Nephron progenitor cell (in vitro differentiated cells): Measurements from ENCODE around the gene ZBTB24.

Source experiments
- DNase-seq: peaks from one replicate; pipeline ENCODE4 v3.0.0; 2021
- H3K27ac Mint-ChIP-seq: 2 replicates; pipeline ENCODE4 v1.8.0; 2021; ENCODE audit warnings: mild to moderate bottlenecking, moderate library complexity, mixed read lengths
- H3K27me3 Mint-ChIP-seq: 2 replicates; pipeline ENCODE4 v1.8.0; 2021; ENCODE audit warnings: mild to moderate bottlenecking, low read depth, mixed read lengths; ENCODE audit not compliant: poor library complexity
- H3K36me3 Mint-ChIP-seq: 2 replicates; pipeline ENCODE4 v1.8.0; 2021; ENCODE audit warnings: low read depth, mixed read lengths
- H3K4me1 Mint-ChIP-seq: 2 replicates; pipeline ENCODE4 v1.8.0; 2021; ENCODE audit warnings: mixed read lengths
- H3K4me3 Mint-ChIP-seq: 2 replicates; pipeline ENCODE4 v1.8.0; 2021; ENCODE audit warnings: mild to moderate bottlenecking, moderate library complexity, mixed read lengths
- H3K9me3 Mint-ChIP-seq: 2 replicates; pipeline ENCODE4 v1.8.0; 2021; ENCODE audit warnings: mild to moderate bottlenecking, moderate library complexity, mixed read lengths
- TF ChIP-seq, protein P1 (sequence below): fragments of 200-600 bp; sonication (generic); IDR thresholded peaks from 2 replicates; pipeline ENCODE4 v1.5.0; 2021; ENCODE audit warnings: antibody characterized with exemption

ZBTB24 gene

DNA sequence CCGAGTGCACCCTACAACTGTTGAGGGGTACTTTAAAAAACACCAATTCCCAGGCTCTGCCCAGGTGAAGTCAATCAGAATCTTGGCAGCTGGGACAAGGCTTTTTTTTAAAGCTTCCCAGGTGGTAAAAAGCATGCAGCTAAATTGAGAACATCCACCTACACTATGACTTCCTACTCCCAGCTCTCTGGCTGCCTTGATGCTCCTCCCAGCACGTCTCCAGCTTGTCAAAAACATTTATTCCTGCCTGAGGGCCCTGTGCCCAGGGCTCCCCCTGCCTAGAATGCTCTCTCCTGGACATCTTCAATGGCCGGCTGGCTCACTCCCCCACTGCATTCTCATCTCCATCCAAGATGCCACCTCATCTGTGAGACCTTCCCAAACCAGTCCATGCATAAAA lies 9.9 kb downstream of the ZBTB24 start:
- peaks cover 6% of the 10 kb centered on the region for H3K4me1 Mint-ChIP-seq
- TF ChIP-seq, protein P1, sequence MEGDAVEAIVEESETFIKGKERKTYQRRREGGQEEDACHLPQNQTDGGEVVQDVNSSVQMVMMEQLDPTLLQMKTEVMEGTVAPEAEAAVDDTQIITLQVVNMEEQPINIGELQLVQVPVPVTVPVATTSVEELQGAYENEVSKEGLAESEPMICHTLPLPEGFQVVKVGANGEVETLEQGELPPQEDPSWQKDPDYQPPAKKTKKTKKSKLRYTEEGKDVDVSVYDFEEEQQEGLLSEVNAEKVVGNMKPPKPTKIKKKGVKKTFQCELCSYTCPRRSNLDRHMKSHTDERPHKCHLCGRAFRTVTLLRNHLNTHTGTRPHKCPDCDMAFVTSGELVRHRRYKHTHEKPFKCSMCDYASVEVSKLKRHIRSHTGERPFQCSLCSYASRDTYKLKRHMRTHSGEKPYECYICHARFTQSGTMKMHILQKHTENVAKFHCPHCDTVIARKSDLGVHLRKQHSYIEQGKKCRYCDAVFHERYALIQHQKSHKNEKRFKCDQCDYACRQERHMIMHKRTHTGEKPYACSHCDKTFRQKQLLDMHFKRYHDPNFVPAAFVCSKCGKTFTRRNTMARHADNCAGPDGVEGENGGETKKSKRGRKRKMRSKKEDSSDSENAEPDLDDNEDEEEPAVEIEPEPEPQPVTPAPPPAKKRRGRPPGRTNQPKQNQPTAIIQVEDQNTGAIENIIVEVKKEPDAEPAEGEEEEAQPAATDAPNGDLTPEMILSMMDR, result no peak
- no peaks in the 10 kb centered on the region for H3K9me3 Mint-ChIP-seq
- H3K36me3 Mint-ChIP-seq, result peaks cover 55% of the 10 kb centered on the region
- no peak overlapping the region for H3K27ac Mint-ChIP-seq
- H3K27me3 Mint-ChIP-seq, result no peaks in the 10 kb centered on the region
- DNase-seq, result no peak
- no peak overlapping the region for H3K4me3 Mint-ChIP-seq

DNA sequence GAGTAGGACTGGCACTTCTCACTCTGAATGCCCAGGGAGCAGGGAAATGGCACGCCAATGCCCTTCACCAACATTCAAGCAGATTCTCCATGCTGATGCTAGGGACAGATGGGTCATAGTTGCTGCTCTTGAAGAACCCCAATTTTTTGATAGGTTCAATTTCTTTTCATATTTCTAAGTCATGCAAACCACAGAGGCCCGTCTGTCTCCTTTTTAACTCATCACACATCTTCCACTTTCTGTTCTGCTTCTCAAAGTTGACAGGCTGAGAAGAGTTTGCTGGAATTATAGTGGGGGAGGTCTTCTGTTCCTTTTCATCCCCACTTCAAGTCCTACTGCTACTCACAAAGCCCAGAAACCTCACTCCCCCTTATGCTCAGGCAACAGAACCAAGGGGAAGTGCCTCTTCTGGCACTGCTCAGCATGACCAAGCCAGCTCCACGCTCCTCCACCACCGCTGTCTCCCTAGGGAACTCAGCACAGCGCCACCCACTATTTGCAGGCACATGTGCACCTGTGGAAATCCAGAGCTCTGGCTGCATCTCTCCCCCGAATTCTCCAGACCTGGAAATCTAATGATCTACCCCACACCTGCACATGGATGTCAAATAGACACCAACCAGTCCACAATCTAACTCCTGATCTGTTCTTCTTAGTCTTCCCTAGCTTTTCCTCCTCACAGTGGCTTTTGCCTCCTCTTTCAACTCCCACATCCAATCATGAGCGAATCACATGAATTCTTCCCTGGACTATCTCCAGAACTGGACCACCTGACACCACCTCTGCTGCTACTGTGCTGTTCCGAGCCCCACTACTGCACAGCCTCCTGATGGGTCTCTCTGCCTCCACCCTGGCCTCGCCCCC lies 10.7 kb downstream of the ZBTB24 start:
- Mint-ChIP-seq H3K4me1 (peaks cover under 1% of the 10 kb centered on the region), H3K27ac (no peak overlapping the region), H3K4me3 (no peak overlapping the region), H3K27me3 (no peaks in the 10 kb centered on the region), H3K36me3 (peaks cover 58% of the 10 kb centered on the region), H3K9me3 (no peaks in the 10 kb centered on the region)
- DNase-seq, result no peak
- TF ChIP-seq, protein P1, result no peak

- Mint-ChIP-seq H3K27ac (no peak overlapping the region), H3K9me3 (no peaks in the 10 kb centered on the region), H3K4me3 (no peak overlapping the region), H3K36me3 (peaks cover 68% of the 10 kb centered on the region), H3K4me1 (no peaks in the 10 kb centered on the region), H3K27me3 (no peaks in the 10 kb centered on the region)
- no peak for DNase-seq
- TF ChIP-seq, protein P1, result no peak
Measured at GRCh38 chr6:109471105-109471810, 11.8 kb downstream of the ZBTB24 start.

DNA sequence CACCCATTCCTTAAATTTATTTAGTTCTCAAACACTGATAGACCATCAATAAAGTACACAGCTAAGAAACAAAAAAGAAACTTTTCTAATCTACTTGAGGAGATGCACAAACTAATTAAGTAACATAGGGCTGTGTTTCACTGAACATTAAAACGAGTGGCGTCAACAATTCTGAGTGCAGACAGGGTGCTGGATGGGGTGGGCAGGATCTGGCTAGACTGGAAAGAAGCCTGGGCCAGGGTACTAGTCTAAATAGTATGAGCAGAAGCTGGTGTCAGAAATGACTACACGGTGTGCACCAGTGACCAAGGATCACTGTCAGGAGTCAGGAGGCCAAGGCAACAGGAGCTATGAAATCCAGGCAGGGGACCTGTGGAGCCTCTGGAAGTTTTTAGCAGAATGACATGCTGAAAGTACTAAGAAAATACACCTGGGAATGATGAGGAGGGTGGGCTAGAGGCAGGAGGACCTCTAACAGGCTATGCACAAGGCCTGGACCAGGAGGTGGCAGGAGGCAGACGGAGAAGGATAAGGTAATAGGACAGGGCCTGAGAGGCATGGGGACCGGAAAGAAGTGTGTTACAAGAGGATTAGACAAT lies 13.3 kb downstream of the ZBTB24 start:
- H3K4me3 Mint-ChIP-seq, result no peak overlapping the region
- no peak overlapping the region for H3K27ac Mint-ChIP-seq
- H3K4me1 Mint-ChIP-seq, result no peaks in the 10 kb centered on the region
- H3K27me3 Mint-ChIP-seq, result no peaks in the 10 kb centered on the region
- TF ChIP-seq, protein P1, result no peak
- DNase-seq, result no peak
- H3K36me3 Mint-ChIP-seq, result peaks cover 70% of the 10 kb centered on the region
- H3K9me3 Mint-ChIP-seq, result no peaks in the 10 kb centered on the region

DNA sequence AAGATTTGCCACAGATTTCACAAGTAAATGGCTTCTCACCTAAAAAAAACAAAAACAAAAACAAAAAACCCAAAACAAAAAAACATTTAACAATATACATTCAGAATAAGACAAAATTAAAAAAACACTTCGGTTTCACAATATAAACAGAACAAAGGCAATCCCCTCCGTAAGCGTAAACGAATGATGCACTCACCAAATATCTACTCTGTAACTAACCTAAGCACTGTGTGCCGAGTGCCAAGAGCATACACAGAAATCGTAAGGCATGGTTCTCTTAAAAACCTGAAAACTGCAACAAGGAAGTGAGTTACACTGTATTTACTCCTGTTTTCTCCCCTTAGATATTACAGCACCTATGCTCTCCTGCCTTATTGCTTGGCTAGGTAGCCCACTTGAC lies 15.3 kb downstream of the ZBTB24 start:
- no peak overlapping the region for H3K27ac Mint-ChIP-seq
- H3K9me3 Mint-ChIP-seq, result no peaks in the 10 kb centered on the region
- H3K4me3 Mint-ChIP-seq, result no peak overlapping the region
- no peaks in the 10 kb centered on the region for H3K27me3 Mint-ChIP-seq
- DNase-seq, result no peak
- H3K4me1 Mint-ChIP-seq, result no peaks in the 10 kb centered on the region
- peaks cover 72% of the 10 kb centered on the region for H3K36me3 Mint-ChIP-seq
- TF ChIP-seq, protein P1, result no peak
